GM23338 (cell line): ENCODE measurements around the gene PPFIBP2. TPM values are rescaled to one million over a fixed set of nuclear protein-coding genes. Genes with fewer than 3 reads are reported as not detected.

ENCODE experiments used
- ATAC-seq: fragments of 200-7000 bp; cut with Tn5 transposase; 3 replicates; pipeline ENCODE4 v1.9.1; 2020
- DNase-seq: peaks from one replicate; pipeline ENCODE4 v3.0.0-alpha.2; 2015; ENCODE audit warnings: low spot score
- H2AFZ ChIP-seq: fragments of 200-600 bp; sonication (generic); 2 replicates; pipeline ENCODE4 v1.8.0; 2016; ENCODE audit warnings: antibody characterized with exemption, mild to moderate bottlenecking, moderate library complexity
- H3F3A ChIP-seq: fragments of 200-600 bp; sonication (generic); replicated peaks from 2 replicates; pipeline ENCODE4 v1.8.0; 2017; ENCODE audit warnings: antibody characterized with exemption, mixed run types, low read depth
- H3K27ac ChIP-seq: fragments of 200-600 bp; sonication (generic); 2 replicates; pipeline ENCODE4 v1.6.1; 2016; ENCODE audit warnings: low read depth
- H3K27me3 ChIP-seq: fragments of 200-600 bp; sonication (generic); 2 replicates; pipeline ENCODE4 v1.8.0; 2016; ENCODE audit warnings: mild to moderate bottlenecking, mixed run types, moderate library complexity; ENCODE audit not compliant: insufficient read depth
- H3K36me3 ChIP-seq: fragments of 200-600 bp; sonication (generic); 2 replicates; pipeline ENCODE4 v1.8.0; 2016; ENCODE audit warnings: mild to moderate bottlenecking; ENCODE audit not compliant: insufficient read depth
- H3K4me1 ChIP-seq: fragments of 200-600 bp; sonication (generic); 2 replicates; pipeline ENCODE4 v1.8.0; 2016; ENCODE audit warnings: mild to moderate bottlenecking, moderate library complexity; ENCODE audit not compliant: insufficient read depth
- H3K4me2 ChIP-seq: fragments of 200-600 bp; sonication (generic); 2 replicates; pipeline ENCODE4 v1.7.1; 2017; ENCODE audit warnings: mixed run types
- H3K4me3 ChIP-seq: fragments of 200-600 bp; sonication (generic); 2 replicates; pipeline ENCODE4 v1.6.1; 2016; ENCODE audit warnings: mixed run types
- H3K79me2 ChIP-seq: fragments of 200-600 bp; sonication (generic); replicated peaks from 2 replicates; pipeline ENCODE4 v1.8.0; 2017; ENCODE audit warnings: mild to moderate bottlenecking; ENCODE audit not compliant: insufficient read depth
- H3K9me2 ChIP-seq: fragments of 200-600 bp; sonication (generic); 2 replicates; pipeline ENCODE4 v1.8.0; 2017; ENCODE audit not compliant: insufficient read depth
- H4K20me1 ChIP-seq: fragments of 200-600 bp; sonication (generic); replicated peaks from 2 replicates; pipeline ENCODE4 v1.8.0; 2017; ENCODE audit warnings: mild to moderate bottlenecking; ENCODE audit not compliant: insufficient read depth
- H3K27ac Mint-ChIP-seq: 2 replicates; pipeline ENCODE4 v1.8.0; 2020; ENCODE audit warnings: inconsistent platforms, mild to moderate bottlenecking, moderate library complexity, mixed read lengths
- H3K27me3 Mint-ChIP-seq: 3 replicates; pipeline ENCODE4 v1.8.0; 2022; ENCODE audit warnings: low read depth, mild to moderate bottlenecking, moderate library complexity, mixed read lengths, inconsistent platforms; ENCODE audit not compliant: insufficient read depth, poor library complexity
- H3K36me3 Mint-ChIP-seq: 3 replicates; pipeline ENCODE4 v1.8.0; 2021; ENCODE audit warnings: low read depth, mild to moderate bottlenecking, inconsistent platforms, moderate library complexity, mixed read lengths
- H3K4me1 Mint-ChIP-seq: 3 replicates; pipeline ENCODE4 v1.8.0; 2020; ENCODE audit warnings: mild to moderate bottlenecking, inconsistent platforms, mixed read lengths
- H3K4me3 Mint-ChIP-seq: 3 replicates; pipeline ENCODE4 v1.8.0; 2021; ENCODE audit warnings: moderate library complexity, mild to moderate bottlenecking, inconsistent platforms, mixed read lengths
- H3K9me3 Mint-ChIP-seq: 3 replicates; pipeline ENCODE4 v1.8.0; 2020; ENCODE audit warnings: moderate library complexity, mild to moderate bottlenecking, inconsistent platforms, mixed read lengths
- CREB1 ChIP-seq: fragments of 250-450 bp; sonication (Bioruptor Pico); IDR thresholded peaks from 2 replicates; pipeline ENCODE4 v1.5.0; 2020; ENCODE audit warnings: low read depth, mild to moderate bottlenecking, moderate library complexity
- CTCF ChIP-seq, 2 experiments: fragments of 200-600 bp in 1 of 2; sonication (generic) in 1 of 2; conservative IDR thresholded peaks; 2 replicates each; pipeline versions ENCODE4 v1.5.1 to v1.6.1; 2016 to 2017; ENCODE audit warnings: antibody characterized with exemption in 2 of 2, low read depth in 2 of 2, mild to moderate bottlenecking in 2 of 2, moderate library complexity in 1 of 2
- ETS1 ChIP-seq: IDR thresholded peaks from 2 replicates; pipeline ENCODE4 v1.6.1; 2016; ENCODE audit warnings: antibody characterized with exemption
- EZH2 ChIP-seq: fragments of 200-600 bp; sonication (generic); IDR thresholded peaks from one replicate; pipeline ENCODE4 v1.8.0; 2017; ENCODE audit warnings: antibody characterized with exemption, mild to moderate bottlenecking, low read depth; ENCODE audit not compliant: unreplicated experiment
- EZH2phosphoT487 ChIP-seq: fragments of 200-600 bp; sonication (generic); IDR thresholded peaks from one replicate; pipeline ENCODE4 v1.8.1; 2018; ENCODE audit warnings: antibody characterized with exemption; ENCODE audit not compliant: unreplicated experiment
- JUNB ChIP-seq: IDR thresholded peaks from one replicate; pipeline ENCODE4 v1.6.1; 2016; ENCODE audit warnings: antibody characterized with exemption; ENCODE audit not compliant: unreplicated experiment
- NANOG ChIP-seq: IDR thresholded peaks from 2 replicates; pipeline ENCODE4 v1.6.1; 2016; ENCODE audit warnings: antibody characterized with exemption, borderline replicate concordance
- POLR2AphosphoS5 ChIP-seq: IDR thresholded peaks from 2 replicates; pipeline ENCODE4 v1.6.1; 2016; ENCODE audit warnings: antibody characterized with exemption, low read depth
- REST ChIP-seq: IDR thresholded peaks from one replicate; pipeline ENCODE4 v1.6.1; 2018; ENCODE audit warnings: antibody characterized with exemption; ENCODE audit not compliant: unreplicated experiment
- STAT1 ChIP-seq: IDR thresholded peaks from one replicate; pipeline ENCODE4 v1.6.1; 2016; ENCODE audit warnings: antibody characterized with exemption; ENCODE audit not compliant: unreplicated experiment
- ZNF114 ChIP-seq: fragments of 250-450 bp; sonication (Bioruptor Pico); IDR thresholded peaks from 2 replicates; pipeline ENCODE4 v1.5.0; 2020; ENCODE audit warnings: mild to moderate bottlenecking, moderate library complexity
- ZNF331 ChIP-seq: fragments of 250-450 bp; sonication (Bioruptor Pico); IDR thresholded peaks from 2 replicates; pipeline ENCODE4 v1.5.0; 2020; ENCODE audit warnings: low read depth, mild to moderate bottlenecking, moderate library complexity
- ZNF462 ChIP-seq: fragments of 250-450 bp; sonication (Bioruptor Pico); IDR thresholded peaks from 2 replicates; pipeline ENCODE4 v1.5.0; 2020; ENCODE audit warnings: mild to moderate bottlenecking, moderate library complexity
- polyA plus RNA-seq: library from polyadenylated mRNA; unstranded; fragments of >200 nt; fragmentation: Nextera tagmentation; extraction: Ambion mirVana; gene quantifications from 2 replicates; pipeline ENCODE4 v1.2.1, GENCODE V29; 2016
- total RNA-seq: library from RNA; depleted of rRNA; stranded (reverse); fragments of >200 nt; shearing (Covaris generic); gene quantifications from 2 replicates; pipeline ENCODE4 v1.2.3, GENCODE V29; 2014

Gene PPFIBP2
- total and polyA plus RNA-seq, 2 experiments from 2014 or later = 7.1 to 14.8 TPM

- peaks cover 4% of the 10 kb centered on the region for H3K27me3 Mint-ChIP-seq
- H3K9me3 Mint-ChIP-seq = no peaks in the 10 kb centered on the region
- ATAC-seq = no peak
- TF ChIP-seq ZNF331 (CRISPR knock-in tag) (no peak), NANOG (no peak), POLR2AphosphoS5 (no peak), EZH2phosphoT487 (no peak), ZNF462 (CRISPR knock-in tag) (no peak), EZH2 (no peak), JUNB (no peak), REST (no peak), CREB1 (CRISPR knock-in tag) (no peak), ZNF114 (CRISPR knock-in tag) (no peak), STAT1 (no peak), CTCF (conservative IDR thresholded peaks at IDR 0.05; ENCODE audit: low read depth in 2 of 2) (no peak), ETS1 (no peak)
- Histone ChIP-seq H3K9me2 (peaks cover 20% of the 10 kb centered on the region), H3K4me1 (peaks cover 15% of the 10 kb centered on the region), H3K4me3 (no peak overlapping the region), H3K4me2 (no peak overlapping the region), H4K20me1 (no peaks in the 10 kb centered on the region), H3K79me2 (no peaks in the 10 kb centered on the region), H3F3A (no peaks in the 10 kb centered on the region), H2AFZ (no peak overlapping the region), H3K27ac (no peak overlapping the region), H3K36me3 (no peaks in the 10 kb centered on the region), H3K27me3 (no peaks in the 10 kb centered on the region)
- no peaks in the 10 kb centered on the region for H3K36me3 Mint-ChIP-seq
- H3K4me1 Mint-ChIP-seq = peaks cover 34% of the 10 kb centered on the region
- no peak overlapping the region for H3K4me3 Mint-ChIP-seq
- H3K27ac Mint-ChIP-seq = no peak overlapping the region
- DNase-seq = no peak
Observed at GRCh38 chr11:7486781-7487140, 27.0 kb upstream of the PPFIBP2 start.
